ENCODE measurements around the gene HLA-A.

HLA-A gene

DNA sequence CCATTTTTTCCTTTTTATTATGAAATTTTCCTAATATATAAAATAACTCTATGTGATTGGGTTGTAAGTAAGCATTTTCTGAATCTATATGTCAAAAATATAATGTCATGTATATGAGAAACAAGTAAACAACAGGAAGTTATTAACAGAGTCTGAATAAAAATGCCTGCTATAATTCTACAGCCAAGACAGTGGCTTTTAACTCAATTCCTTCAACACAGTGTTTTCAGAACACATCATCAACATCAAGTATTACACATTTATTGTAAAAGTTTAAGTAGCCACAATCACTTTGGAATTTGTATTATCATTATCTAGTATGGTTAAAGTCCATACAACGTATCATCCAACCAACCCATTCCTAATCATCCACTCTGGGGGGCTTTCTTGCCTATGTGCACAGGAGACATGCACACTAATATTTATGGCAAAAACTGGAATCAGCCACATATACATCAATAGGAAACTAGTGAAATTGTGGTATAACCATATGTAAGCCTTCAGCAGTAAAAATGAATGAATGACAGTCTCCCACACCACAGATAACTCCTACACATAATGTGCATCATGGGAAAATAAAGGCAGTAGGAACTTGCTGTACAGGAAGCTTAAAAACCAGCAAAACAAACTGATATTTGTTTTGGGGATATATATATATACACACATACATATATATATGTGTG, 6.9 kb upstream of the HLA-A start:
- DNase-seq, result no peak

DNA sequence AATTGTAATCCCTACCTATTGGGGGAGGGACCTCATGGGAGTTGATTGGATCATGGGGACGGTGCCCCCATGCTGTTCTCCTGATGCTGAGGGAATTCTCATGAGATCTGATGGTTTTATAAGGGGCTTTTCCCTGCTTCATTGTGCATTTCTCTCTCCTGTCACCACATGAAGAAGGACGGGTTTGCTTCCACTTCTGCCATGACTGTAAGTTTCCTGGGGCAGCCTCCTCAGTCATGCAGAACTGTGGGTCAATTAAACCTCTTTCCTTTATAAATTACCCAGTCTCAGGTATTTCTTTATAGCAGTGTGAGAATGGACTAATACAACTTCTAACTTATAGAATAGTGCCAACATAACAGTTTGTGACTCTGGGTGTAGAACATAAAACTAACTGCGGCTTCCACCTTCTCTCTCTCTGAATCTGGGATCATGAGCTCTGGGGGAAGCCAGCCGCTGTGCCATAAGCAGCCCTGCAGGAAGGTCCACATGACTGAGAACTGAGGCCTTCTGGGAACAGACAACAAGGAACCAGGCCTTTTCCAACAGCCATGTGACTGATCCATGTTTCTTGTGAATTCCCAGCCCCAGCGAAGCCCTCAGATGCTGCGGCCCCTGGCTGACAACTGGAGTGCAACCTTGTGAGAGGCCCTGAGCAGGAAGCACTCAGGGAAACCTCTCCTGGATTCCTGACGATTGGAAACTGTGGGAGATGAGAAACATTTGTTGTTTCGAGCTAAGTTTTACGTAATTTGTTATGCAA, 3.4 kb upstream of the HLA-A start:
- no peak for DNase-seq

DNA sequence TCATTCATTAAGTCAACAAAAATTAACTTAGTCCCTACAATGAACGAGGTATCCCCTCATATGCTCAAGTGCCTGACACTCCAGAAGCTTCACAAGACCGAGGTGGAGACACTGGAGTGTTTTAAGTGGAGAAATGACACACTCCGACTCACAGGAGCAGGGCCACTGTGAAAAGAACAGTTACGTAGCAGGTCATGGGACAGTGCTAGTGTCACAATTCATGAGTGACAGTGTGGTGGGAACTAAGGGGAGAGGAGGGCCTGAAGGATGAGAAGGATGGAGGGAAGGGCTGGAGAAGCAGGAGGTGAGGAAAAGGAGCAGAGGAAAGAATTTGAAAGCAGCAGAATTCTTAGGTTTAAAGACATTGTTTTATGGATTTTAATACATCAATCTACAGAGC, 1.3 kb upstream of the HLA-A start:
- no peak for DNase-seq

DNA sequence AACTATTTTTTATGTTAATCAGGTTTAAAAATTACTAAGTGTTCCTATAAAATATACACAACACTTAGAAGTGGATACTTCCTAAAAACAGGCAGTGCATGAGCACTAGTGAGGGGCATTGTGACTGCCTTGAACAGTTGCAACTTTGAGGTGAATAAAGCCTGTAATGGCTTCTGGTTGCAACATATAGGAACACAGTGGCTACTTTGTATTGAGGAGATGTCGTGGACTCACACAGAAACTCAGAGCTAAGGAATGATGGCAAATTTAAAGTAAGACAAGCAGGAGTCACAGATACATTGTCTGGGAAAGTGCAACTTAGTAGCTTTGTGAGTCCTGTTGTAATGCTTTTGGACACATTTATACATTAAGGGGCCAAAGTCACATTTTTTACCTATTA, 861 bp upstream of the HLA-A start:
- DNase-seq, result no peak

DNA sequence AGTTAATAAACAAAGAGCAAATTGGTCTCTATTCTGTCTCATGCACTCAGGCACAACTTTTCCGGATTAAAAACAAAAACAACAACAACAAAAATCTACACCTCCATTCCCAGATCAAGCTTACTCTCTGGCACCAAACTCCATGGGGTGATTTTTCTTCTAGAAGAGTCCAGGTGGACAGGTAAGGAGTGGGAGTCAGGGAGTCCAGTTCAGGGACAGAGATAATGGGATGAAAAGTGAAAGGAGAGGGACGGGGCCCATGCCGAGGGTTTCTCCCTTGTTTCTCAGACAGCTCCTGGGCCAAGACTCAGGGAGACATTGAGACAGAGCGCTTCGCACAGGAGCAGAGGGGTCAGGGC, 437 bp upstream of the HLA-A start:
- DNase-seq, result no peak

DNA sequence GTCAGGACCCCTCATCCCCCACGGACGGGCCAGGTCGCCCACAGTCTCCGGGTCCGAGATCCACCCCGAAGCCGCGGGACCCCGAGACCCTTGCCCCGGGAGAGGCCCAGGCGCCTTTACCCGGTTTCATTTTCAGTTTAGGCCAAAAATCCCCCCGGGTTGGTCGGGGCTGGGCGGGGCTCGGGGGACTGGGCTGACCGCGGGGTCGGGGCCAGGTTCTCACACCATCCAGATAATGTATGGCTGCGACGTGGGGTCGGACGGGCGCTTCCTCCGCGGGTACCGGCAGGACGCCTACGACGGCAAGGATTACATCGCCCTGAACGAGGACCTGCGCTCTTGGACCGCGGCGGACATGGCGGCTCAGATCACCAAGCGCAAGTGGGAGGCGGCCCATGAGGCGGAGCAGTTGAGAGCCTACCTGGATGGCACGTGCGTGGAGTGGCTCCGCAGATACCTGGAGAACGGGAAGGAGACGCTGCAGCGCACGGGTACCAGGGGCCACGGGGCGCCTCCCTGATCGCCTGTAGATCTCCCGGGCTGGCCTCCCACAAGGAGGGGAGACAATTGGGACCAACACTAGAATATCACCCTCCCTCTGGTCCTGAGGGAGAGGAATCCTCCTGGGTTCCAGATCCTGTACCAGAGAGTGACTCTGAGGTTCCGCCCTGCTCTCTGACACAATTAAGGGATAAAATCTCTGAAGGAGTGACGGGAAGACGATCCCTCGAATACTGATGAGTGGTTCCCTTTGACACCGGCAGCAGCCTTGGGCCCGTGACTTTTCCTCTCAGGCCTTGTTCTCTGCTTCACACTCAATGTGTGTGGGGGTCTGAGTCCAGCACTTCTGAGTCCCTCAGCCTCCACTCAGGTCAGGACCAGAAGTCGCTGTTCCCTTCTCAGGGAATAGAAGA, 978 bp downstream of the HLA-A start:
- DNase-seq, result no peak

DNA sequence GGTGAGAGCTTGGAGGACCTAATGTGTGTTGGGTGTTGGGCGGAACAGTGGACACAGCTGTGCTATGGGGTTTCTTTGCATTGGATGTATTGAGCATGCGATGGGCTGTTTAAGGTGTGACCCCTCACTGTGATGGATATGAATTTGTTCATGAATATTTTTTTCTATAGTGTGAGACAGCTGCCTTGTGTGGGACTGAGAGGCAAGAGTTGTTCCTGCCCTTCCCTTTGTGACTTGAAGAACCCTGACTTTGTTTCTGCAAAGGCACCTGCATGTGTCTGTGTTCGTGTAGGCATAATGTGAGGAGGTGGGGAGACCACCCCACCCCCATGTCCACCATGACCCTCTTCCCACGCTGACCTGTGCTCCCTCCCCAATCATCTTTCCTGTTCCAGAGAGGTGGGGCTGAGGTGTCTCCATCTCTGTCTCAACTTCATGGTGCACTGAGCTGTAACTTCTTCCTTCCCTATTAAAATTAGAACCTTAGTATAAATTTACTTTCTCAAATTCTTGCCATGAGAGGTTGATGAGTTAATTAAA, 3.0 kb downstream of the HLA-A start:
- no peak for DNase-seq

DNA sequence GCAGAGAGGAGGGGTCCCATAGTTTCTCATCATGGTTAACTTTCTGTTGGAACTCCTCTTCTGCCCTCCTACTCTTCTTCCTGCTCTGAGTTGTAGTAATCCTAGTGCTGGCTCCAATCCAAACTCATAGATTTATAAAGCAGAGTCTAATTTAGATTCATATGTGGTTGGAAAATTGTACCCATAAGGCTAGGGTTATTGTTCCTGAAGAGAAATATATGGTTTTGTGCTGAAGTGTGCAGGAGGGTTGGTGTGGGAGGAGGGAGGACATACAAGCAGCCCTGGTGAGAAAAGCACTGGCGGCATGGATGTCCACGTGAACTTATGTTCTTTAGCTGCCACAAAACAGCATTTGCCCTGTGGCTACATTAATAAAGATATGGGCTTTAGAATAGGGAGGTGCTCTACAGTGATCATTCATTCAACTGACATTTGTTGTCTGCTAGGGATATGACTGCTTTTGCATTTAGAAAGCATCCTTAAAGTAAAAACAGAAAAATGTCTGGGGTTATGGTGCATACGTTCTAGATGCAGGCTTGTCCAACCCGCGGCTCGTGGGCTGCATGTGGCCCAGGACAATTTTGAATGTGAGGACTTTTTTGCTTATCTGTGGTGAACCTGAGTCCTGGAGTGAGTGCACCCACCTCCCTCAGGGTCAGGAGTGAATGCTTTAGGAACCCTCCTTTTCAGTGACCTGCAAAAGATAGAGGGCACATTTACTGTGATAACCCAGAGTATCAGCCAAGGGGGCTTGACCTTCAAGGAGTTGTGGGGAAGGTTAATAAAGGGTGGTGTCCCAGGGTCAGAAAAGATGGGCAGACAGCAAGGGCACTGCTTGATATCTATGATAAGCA, 4.1 kb downstream of the HLA-A start:
- DNase-seq, result no peak

DNA sequence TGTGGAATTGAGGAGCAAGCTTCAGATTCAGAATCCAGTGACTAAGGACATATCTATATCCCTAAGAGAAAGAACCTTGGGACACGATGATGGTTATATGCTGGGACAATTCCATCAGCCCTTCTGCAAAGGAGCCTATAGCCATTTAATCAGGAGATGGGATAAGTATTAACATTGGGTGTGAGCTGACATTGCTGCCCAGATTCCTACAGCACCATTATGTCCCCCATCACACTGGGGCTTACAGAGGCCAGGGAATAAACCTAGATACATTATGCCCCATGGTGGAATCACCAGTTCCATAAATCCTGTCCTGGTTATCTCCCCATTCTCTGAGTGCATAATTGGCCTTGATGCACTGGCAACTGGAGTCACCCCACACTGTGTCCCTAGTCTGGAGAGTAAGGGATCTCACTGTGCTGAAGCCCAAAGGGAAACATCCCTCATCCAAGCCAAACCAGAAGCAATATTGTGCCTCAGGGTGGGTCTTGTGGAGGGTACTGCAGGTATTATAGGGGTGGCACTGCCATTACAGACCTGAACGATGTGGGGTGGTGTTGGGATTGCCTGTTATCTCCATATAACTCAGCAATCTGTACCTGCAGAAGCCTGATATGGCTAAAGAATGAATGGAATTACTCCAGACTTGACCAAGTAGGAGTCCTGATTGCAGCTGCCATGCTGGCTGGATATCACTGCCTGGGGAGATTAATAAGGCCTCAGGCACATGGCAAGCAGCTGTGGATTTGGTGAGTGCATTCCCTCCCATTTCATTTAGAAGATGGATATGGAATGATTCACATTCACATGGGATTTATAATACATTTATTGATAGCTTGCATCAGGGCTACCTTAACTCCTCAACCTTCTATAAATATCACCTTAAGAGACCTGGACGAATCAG, 5.0 kb downstream of the HLA-A start:
- DNase-seq, result no peak

DNA sequence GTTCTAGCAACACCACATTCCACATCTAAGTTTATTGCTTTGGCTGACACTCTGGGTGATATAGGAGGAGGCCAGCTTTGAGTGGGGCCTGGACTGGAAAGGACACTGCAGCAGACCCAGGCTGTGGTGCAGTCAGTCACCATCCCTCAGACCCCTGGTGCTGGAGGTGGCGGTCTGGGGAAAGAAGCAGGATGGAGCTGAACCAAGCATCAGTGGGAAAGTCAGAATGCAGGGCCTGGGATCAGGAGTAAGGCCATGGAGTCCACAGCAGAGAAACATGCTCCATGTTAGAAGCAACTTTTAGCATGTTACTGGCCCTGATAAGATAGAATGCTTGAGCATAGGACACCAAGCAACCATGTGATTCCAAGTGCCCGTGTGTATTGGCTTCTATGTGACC, 5.9 kb downstream of the HLA-A start:
- DNase-seq, result no peak

DNA sequence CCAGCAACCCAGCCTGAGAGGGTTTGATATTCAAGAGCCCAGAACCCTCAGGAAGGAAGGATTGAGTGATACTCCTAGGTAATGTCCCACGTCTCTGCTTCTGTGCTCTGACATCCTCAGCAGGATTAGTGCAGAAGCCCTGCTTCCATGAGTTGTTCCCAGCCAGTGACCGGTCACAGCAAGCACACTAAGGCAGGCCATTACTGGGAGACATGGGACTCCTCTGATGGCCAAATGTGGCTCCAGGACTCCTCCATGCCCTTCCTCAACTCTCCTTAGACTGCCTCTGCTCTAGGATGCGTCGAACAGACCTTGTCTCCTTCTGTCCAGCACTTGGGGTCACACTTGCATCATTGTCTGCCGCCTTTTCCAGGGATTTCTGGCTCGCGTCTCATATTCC, 7.6 kb downstream of the HLA-A start:
- DNase-seq, result no peak

DNA sequence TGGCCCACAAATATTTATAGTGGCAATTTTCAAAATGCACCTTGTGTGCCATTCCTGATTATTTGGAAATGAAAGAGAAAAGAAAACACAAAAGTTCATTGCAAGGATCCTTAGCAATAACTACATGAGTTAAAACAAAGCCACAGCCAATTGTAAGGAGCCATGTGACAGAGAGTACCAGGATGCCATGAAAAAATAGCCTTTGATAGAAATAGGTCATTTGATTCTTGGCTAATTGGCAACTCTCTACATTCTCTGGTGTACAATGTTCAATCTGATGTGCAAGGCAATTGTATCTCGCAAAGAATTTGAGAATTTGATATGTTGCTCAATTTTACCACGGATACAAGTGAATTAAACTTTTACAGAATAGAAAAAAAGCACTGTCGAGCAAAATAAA, 9.6 kb downstream of the HLA-A start:
- no peak for DNase-seq

DNA sequence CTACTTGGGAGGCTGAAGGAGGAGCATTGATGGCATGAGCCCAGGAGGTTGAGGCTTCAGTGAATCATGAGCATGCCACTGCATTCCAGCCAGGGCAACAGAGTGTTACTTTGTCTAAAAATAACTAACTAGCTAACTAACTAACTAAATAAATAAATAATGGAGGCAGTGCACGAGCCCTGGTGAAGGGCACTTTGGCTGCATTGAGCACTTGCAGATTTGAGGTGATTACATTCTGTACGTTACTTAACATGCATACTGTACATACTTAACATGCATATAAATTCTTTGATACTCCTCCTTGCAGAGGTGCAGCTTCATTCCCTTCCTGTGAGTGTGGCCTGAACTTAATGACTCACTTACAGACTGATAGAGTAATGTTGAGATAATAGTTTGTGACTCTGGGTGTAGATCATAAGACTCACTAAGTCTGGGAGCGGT, 10.7 kb downstream of the HLA-A start:
- DNase-seq, result no peak

DNA sequence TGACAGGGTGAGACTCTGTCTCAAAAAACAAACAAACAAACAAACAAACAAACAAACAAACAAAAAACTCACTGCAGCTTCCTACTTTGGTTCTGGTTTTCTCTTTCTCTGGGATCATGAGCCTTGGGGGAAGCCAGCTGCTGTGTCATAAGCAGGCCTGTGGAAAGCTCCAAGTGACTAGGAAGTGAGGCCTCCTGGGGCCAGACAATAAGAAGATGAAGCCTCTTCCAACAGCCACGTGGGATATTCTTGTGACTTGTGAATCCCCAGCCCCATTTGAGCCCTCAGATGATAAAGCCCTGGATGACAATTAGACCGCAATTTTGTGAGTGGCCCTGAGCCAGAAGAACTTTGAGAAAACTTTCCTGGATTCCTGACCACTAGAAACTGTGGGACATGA, 11.4 kb downstream of the HLA-A start:
- DNase-seq, result no peak

DNA sequence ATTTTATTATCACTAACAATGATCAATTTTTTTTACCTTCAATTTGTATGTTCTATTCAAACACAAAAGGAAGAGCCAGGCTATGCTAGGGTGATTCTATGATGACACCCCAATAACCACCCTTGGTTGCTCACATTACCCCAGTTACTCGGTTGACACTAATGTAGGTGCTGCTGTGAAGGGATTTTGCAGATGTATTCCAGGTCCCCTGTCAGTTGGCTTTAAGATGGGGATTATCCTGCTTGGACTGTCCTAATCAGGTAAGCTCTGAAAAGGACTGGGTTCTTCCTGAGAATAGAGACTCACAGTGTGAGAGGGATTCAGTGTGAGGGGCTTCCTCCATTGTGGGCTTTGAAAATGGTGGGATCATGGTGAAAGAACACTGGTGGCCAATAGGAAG, 11.9 kb downstream of the HLA-A start:
- DNase-seq, result no peak

DNA sequence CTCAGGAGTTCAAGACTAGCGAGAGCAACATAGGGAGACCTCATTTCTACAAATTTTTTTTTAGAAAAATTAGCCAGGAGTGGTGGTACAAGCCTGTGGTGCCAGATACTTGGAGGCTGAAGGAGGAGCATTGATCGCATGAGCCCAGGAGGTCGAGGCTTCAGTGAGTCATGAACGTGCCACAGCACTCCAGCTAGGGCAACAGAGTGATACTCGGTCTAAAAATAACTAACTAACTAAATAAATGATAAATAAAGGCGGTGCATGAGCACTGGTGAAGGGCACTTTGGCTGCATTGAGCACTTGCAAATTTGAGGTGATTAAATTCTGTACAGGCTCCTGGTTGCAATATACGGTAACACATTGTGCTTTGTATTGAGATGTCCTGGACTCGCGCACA, 13.5 kb downstream of the HLA-A start:
- DNase-seq, result no peak

DNA sequence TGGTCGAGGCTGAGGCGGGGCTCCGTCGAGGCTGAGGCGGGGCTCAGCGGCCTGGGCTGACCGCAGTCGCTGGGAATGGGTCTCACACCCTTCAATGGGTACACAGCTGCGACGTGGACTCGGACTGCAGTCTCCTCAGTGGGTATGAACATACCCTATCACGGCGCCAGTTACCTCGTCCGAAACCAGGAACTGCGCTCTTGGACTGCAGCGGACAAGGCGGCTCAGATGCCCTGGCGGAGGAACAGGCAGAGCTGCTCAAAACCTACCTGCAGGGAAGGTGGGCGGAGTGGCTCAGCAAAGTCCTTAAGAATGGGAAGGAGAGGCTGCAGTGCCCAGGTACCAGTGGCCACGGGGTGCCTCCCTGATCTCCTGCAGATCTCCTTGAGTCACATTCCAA, 14.2 kb downstream of the HLA-A start:
- DNase-seq, result no peak

DNA sequence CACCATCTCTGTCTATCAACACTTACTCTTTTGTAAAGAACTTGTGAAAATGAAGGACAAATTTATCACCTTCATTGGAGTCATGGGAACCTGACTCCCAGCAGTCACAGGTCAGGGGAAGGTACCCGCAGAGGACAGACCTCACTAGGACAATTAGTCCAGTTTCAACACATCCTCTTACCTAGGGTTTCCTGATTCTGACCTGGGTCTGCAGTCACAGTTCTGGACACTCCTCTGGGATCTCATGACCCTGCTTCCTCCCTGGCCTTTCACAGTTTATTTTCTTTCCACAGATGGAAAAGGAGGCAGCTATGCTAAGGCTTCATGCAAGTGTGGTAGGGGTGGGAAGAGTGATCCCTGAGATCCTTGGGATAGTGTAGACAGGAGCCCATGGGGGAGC, 15.7 kb downstream of the HLA-A start:
- no peak for DNase-seq

DNA sequence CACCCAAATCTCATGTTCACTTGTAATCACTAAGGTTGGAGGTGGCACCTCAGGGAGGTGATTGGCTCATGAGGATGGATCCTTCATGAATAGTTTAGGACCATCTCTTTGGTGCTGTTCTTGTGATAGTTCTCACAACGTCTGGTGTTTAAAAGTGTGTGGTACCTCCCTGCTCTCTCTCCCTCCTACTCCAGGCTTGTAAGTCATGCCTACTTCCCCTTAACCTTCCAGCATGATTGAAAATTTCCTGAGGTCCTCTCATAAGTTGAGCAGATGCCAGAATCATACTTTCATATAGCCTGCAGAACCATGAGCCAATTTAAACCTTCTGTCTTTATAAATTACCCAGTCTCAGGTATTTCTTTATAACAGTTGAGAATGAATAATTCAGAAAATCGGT, 16.6 kb downstream of the HLA-A start:
- DNase-seq, result no peak

DNA sequence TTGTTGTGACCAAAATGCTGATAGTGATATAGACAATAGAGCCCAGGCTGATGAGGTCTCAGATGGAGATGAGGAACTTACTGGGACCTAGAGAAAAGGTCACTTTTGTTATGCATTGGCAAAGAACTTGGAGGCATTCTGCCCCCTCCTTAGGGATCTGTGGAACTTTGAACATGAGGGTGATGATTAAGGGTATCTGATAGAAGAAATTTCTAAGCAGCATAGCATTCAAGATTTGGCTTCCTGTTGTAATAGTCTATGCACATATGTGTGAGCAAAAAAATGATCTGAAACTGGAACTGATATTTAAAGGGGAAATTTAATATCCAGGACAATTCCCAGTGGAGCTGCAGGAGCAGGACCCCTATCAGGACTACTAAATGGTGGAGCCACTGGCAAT, 17.1 kb downstream of the HLA-A start:
- DNase-seq, result no peak

DNA sequence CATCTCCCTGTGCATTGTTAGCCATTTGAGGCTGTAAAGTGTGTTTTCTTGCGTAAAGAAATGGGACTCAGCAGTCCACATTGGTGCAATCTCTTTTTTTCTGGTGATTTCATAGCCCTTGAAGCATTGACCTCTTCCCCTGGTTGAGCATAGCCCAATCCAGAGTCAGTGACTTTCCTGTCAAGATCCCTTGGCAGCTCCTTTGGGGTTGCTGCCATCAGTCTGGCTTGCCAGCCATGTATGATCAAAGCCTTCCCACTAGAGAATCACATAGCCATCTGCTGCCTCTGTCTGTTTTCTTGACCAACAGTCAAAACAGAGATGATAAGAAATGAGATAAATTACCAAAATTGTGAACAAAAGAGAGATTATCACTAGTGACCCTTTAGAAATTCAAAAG, 19.6 kb downstream of the HLA-A start:
- no peak for DNase-seq
